Mucosa of rectum (tissue), 2 donors: ENCODE results near the gene NKD2.
A peak's percentile ranks its signal among the peaks of the same experiment; 100 is the strongest.

Experiments used
- H3K27ac ChIP-seq, 2 donors: one replicate each; pipeline ENCODE4 v1.7.0; 2013; ENCODE audit warnings: inconsistent platforms in 2 of 2, low read depth in 2 of 2, low read length in 2 of 2
- H3K27me3 ChIP-seq, 2 donors: one replicate each; pipeline ENCODE4 v1.7.0; 2013; ENCODE audit warnings: low read length in 2 of 2; ENCODE audit not compliant: control insufficient read depth in 2 of 2, insufficient read depth in 2 of 2
- H3K36me3 ChIP-seq, 2 donors: one replicate each; pipeline ENCODE4 v1.7.0; 2013; ENCODE audit warnings: low read length in 2 of 2; ENCODE audit not compliant: control insufficient read depth in 2 of 2, insufficient read depth in 2 of 2
- H3K4me1 ChIP-seq, 2 donors: one replicate each; pipeline ENCODE4 v1.7.0; 2013; ENCODE audit warnings: low read length in 2 of 2, mild to moderate bottlenecking in 1 of 2; ENCODE audit not compliant: control insufficient read depth in 2 of 2, insufficient read depth in 2 of 2
- H3K4me3 ChIP-seq, 2 donors: one replicate each; pipeline ENCODE4 v1.7.0; 2013; ENCODE audit warnings: low read length in 2 of 2
- H3K9ac ChIP-seq, 2 donors: one replicate each; pipeline ENCODE4 v1.7.0; 2013; ENCODE audit warnings: low read length in 2 of 2, low read depth in 1 of 2, mild to moderate bottlenecking in 1 of 2
- H3K9me3 ChIP-seq, 2 donors: one replicate each; pipeline ENCODE4 v1.7.0; 2013; ENCODE audit warnings: low read length in 2 of 2; ENCODE audit not compliant: control insufficient read depth in 2 of 2
- donor health status: healthy.
- donor health status: Normal muscosa, but diverticular disease.

Gene NKD2, protein sequence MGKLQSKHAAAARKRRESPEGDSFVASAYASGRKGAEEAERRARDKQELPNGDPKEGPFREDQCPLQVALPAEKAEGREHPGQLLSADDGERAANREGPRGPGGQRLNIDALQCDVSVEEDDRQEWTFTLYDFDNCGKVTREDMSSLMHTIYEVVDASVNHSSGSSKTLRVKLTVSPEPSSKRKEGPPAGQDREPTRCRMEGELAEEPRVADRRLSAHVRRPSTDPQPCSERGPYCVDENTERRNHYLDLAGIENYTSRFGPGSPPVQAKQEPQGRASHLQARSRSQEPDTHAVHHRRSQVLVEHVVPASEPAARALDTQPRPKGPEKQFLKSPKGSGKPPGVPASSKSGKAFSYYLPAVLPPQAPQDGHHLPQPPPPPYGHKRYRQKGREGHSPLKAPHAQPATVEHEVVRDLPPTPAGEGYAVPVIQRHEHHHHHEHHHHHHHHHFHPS

DNA sequence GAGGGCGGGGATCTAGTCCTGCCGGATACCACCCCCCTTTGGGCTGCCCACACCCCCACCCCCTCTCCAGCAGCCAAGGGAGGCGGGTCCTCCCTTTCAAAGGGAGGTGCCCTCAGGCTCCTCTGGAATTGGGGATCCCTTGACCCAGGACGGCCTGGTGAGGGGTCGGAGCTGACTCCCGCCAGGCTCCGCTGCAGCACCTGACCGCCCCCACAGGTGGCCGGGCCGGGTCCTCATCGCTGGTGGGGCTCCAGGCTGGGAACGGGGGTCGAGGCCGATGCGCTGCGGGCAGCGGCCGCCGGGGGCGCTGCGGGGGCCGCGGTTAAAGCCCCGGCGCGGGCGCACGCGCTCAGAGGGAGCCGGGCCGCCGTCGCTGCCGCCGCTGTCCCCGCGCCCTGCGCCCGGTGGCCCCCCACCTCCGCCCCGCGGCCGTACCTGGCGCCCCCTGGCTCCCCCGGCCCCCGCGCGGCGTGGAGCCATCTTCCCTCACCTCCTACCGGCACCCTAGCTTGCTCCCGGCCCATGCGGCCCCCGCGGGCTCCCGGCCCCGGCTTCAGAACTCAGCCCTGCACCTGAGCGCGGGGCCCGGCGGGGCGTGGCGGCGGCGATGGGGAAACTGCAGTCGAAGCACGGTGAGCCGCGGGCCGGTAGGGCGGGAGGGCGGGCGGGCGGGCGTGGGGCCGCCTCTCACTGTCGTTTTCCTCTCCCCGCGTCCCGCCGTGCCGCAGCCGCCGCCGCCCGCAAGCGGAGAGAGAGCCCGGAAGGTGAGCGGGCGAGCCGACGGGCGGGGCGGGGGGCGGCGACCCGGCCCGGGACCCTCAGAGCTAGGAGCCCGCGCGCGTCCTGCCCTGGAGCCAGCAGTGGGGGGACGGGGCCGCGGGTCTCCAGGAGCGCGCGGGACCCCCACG, at the start of gene NKD2:
TSS of gene NKD2 (plus strand) at position 352 of the 908 bp plus-strand sequence. CDS start at position 608, 256 bp downstream.
- no peak within 1 kb of the TSS for H3K27ac ChIP-seq
- no peaks in the 10 kb centered on the region for H3K9me3 ChIP-seq
- peaks cover 22 to 53% of the 10 kb centered on the region in 2 donors for H3K27me3 ChIP-seq
- H3K36me3 ChIP-seq, result no peaks in the 10 kb centered on the region
- H3K4me1 ChIP-seq, result peaks cover 5 to 11% of the 10 kb centered on the region in 2 donors
- H3K9ac ChIP-seq, result peak within 1 kb of the TSS in 1 of 2 donors; percentile 9
- H3K4me3 ChIP-seq, result peak within 1 kb of the TSS; percentile 26 to 34

DNA sequence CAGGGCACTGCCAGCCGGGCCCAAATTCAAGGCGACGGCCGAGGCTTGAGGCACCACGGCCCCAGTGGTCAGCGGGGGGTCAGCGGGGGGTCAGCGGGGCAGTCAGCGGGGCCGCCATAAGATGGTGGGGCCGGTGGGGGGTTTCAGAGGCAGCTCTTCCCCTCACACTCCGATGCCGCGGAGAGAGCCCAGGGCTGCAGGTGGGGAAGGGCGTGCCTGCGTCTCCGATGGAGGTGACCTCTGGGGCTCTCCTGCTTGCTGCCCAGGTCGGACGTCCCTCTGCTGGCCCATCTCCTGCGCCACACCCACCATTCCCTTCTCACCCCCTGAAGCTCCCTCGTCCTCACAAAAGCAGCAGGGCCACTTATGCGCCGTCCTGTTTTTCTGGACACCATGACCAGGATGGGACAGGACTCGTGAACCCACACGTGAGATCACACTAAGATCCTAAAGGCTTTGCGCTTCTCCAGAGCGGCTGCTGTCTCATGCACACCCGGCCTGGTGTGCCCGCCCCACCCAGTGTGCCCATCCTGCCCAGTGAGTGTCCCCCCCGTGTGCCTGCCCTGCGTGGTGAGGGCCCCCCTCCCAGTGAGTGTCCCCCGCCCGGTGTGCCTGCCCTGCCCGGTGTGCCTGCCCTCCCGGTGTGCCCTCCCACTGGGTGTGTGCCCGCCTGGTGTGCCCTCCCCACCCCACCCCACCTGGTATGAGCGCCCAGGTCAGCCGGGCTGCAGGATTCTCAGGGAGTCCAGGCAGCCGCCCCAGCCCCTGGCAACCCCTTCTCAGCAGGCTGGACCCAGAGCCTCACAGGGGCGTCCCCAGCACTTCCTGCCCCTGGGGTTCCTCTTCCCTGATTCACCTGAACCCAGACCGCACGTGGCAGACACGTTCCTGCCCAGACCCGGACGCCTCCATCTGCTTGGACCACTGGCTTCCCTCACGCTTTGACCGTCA, 48.7 kb upstream of the NKD2 start:
- no peaks in the 10 kb centered on the region for H3K9me3 ChIP-seq
- peaks cover 7 to 9% of the 10 kb centered on the region in 2 donors for H3K4me1 ChIP-seq
- no peak overlapping the region for H3K4me3 ChIP-seq
- no peak overlapping the region for H3K27ac ChIP-seq
- H3K36me3 ChIP-seq, result no peaks in the 10 kb centered on the region
- H3K9ac ChIP-seq, result no peak overlapping the region
- H3K27me3 ChIP-seq, result peaks cover 1 to 4% of the 10 kb centered on the region in 2 donors

DNA sequence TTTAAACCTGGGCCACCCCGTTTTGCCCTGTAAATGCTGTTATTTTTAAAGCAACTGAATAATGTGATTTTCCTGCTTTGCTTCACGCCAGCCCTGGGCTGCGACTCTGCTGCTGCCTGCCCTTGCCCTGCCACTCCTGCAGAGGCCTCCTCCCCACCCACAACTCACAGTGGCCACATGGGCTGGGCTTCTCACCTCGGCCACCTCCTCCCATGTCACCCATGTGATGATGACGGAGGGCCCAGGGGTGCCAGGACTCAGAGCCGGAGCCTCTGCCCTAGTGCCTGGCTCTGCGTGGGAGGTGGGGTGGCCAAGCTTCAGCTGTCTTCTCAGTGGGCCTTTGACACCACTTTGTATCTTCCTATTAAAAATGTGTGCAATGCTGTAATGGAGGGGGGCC, 48.1 kb upstream of the NKD2 start:
- Histone ChIP-seq H3K27me3 (peaks cover 1 to 4% of the 10 kb centered on the region in 2 donors), H3K4me1 (peaks cover 7 to 9% of the 10 kb centered on the region in 2 donors), H3K36me3 (no peaks in the 10 kb centered on the region), H3K9me3 (no peaks in the 10 kb centered on the region), H3K4me3 (no peak overlapping the region), H3K9ac (no peak overlapping the region), H3K27ac (no peak overlapping the region)

DNA sequence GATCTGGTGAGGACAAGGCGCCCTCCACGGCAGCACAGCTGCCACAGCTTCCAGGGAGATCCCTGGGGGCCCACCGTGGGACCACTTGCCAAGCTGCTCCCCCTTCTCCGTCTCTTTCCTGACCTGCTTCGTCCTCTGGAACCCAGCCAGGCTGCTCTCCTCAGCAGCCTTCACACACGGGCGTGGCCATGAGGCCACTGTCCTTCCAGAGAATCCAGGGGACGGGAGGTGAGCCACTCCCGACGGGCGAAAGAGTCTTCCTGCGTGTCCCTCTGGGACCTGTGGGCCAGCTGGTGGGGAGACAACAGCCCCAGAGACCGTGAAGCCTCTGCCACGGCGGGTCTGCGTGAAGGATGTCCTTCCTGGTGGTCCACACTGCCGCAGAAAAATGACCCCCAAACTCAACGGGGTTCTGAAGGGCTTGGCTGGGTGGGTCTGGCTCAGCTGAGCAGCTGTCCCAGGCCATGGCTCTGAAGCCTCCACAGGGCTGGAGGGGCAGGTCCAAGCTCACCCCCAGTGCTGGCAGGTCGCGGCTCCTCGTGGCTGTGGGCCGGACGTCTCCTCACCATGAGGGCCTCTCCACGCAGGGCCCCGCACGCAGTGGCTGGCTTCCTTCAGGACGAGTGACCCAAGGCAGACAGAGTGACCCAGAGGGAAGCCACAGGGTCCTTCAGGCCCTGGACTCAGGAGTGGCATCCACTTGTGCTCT, 47.4 kb upstream of the NKD2 start:
- H3K27me3 ChIP-seq, result peaks cover 1 to 4% of the 10 kb centered on the region in 2 donors
- H3K4me1 ChIP-seq, result peaks cover 7 to 9% of the 10 kb centered on the region in 2 donors
- H3K9me3 ChIP-seq, result no peaks in the 10 kb centered on the region
- H3K36me3 ChIP-seq, result no peaks in the 10 kb centered on the region
- no peak overlapping the region for H3K27ac ChIP-seq
- no peak overlapping the region for H3K4me3 ChIP-seq
- no peak overlapping the region for H3K9ac ChIP-seq

DNA sequence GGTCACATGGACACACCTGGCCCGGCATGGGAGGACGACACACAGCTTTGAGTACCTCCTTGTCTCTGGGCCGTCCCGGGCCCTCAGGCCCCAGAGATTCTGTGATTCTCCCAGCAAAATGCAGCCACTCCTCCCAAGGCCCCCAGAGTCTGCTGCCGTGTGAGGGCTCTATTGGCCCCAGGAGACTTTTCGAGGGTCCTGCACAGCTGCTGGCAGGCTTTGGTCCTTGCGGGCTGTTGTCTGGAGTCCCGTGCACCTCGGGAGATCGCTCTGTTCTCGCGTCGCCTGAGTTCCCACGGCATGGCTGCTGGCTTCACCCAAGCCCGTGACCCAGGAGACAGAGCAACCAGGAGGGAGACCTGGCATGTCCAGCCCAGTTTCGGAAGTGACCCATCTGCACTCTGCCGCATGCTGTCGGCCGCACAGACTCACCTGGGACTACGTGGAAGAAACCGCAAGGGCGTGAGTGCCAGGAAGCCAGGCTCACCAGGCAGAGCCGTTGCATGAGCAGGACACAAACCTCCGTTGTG, 46.8 kb upstream of the NKD2 start:
- Histone ChIP-seq H3K9me3 (no peaks in the 10 kb centered on the region), H3K36me3 (no peaks in the 10 kb centered on the region), H3K4me3 (no peak overlapping the region), H3K27ac (no peak overlapping the region), H3K27me3 (peaks cover 1 to 4% of the 10 kb centered on the region in 2 donors), H3K4me1 (peaks cover 6 to 7% of the 10 kb centered on the region in 2 donors), H3K9ac (no peak overlapping the region)

DNA sequence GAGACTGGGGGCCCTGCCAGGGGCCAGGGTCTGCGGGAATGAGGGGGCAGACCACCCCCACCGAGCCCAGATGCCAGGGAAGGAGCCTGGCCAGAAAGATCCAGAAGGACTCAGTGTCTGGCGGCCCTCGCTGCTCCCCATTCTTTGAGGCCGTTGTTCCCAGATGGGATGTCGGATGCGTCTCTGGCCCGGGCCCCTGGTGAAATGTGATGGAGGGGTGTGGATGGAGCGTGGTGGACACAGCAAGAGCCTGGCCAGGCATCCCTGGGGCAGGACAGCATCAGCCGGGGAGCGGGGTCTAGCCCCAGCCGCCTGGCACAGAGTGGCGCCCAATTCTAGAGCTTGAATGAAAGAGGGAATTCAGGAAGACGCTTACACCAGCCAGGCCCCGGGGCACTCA, 46.2 kb upstream of the NKD2 start:
- H3K27ac ChIP-seq, result no peak overlapping the region
- H3K9me3 ChIP-seq, result no peaks in the 10 kb centered on the region
- no peak overlapping the region for H3K4me3 ChIP-seq
- peaks cover 4 to 7% of the 10 kb centered on the region in 2 donors for H3K27me3 ChIP-seq
- H3K36me3 ChIP-seq, result no peaks in the 10 kb centered on the region
- no peak overlapping the region for H3K9ac ChIP-seq
- H3K4me1 ChIP-seq, result peaks cover under 1 to 7% of the 10 kb centered on the region in 2 donors

DNA sequence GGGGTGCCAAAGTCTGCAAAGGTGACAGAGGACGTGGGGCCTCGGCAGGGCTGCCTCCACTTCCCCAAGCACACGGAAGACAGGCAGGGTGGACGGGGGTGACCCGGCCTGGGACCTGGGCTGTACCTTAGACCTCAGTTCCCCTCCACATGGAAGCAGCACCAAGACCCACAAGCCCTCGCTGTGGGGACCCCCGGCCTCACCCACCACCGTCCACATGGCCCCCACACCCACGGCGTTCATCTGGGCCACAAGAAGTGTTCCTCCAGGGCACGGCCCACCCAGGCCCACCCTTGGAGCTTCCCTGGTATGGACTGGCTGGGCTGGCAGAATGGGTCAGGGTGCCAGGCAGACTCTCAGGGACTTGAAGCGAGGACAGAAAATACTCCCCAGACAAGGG, 45.8 kb upstream of the NKD2 start:
- Histone ChIP-seq H3K9ac (no peak overlapping the region), H3K27me3 (peaks cover 4 to 10% of the 10 kb centered on the region in 2 donors), H3K27ac (no peak overlapping the region), H3K9me3 (no peaks in the 10 kb centered on the region), H3K4me1 (peaks cover 0 to 3% of the 10 kb centered on the region in 2 donors), H3K36me3 (no peaks in the 10 kb centered on the region), H3K4me3 (no peak overlapping the region)

DNA sequence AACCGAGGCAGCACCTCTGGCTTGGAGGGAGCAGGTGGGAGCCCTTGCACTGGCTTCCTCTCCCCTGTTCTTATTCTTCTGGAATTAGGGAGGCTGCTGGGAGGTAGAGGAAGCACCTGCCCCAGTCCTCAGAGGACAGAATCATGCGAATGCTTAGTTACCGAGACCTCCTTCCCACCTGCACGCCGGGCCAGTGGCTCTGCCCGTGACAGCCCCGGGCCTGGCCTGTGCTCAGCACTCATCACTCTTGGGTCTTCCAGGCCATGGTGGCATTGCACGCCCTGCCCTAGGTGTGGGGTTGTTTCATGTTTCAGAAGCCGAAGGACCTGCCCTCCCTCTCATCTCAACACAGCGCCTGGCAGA, 45.3 kb upstream of the NKD2 start:
- H3K27me3 ChIP-seq, result peaks cover 4 to 11% of the 10 kb centered on the region in 2 donors
- peak overlapping the region in 1 of 2 donors; percentile 52 for H3K27ac ChIP-seq
- H3K9me3 ChIP-seq, result no peaks in the 10 kb centered on the region
- no peaks in the 10 kb centered on the region for H3K36me3 ChIP-seq
- no peaks in the 10 kb centered on the region for H3K4me1 ChIP-seq
- no peak overlapping the region for H3K4me3 ChIP-seq
- no peak overlapping the region for H3K9ac ChIP-seq
